WTC11 (cell line): ENCODE results near the gene ASTN2.

Experiments used
- CDX4 ChIP-seq: fragments of 250-450 bp; sonication (Bioruptor Pico); IDR thresholded peaks from 2 replicates; pipeline ENCODE4 v1.9.0; 2021; ENCODE audit warnings: moderate library complexity, mild to moderate bottlenecking, inconsistent platforms, borderline replicate concordance
- CTCF ChIP-seq: fragments of 200-600 bp; IDR thresholded peaks from 2 replicates; pipeline ENCODE4 v1.8.0; 2022; ENCODE audit warnings: antibody characterized with exemption
- USF2 ChIP-seq: sonication (generic); formaldehyde crosslinking; IDR thresholded peaks from 2 replicates; pipeline ENCODE4 v1.8.1; 2023; ENCODE audit warnings: mild to moderate bottlenecking, missing genetic modification reagents, moderate library complexity
- ZNF281 ChIP-seq: sonication (generic); formaldehyde crosslinking; IDR thresholded peaks from 2 replicates; pipeline ENCODE4 v1.8.0; 2023; ENCODE audit warnings: mild to moderate bottlenecking, missing genetic modification reagents

- TF ChIP-seq ZNF281 (CRISPR knock-in tag), result no peak
- TF ChIP-seq CTCF, result no peak
- no peak for TF ChIP-seq CDX4
- no peak for TF ChIP-seq USF2 (CRISPR knock-in tag)
Measured at GRCh38 chr9:116599342-116599884, 815.4 kb downstream of the ASTN2 start.
